C4-2B (cell line): ENCODE results near the gene FAM131C.

Experiments
- CTCF ChIP-seq: fragments of 450-650 bp; conservative IDR thresholded peaks from 2 replicates; pipeline ENCODE4 v1.5.1; 2017; ENCODE audit warnings: mild to moderate bottlenecking
- ZFX ChIP-seq: fragments of 450-650 bp; IDR thresholded peaks from 2 replicates; pipeline ENCODE4 v1.6.1; 2017

GRCh38 chr1:16063921-16064320 is 9.5 kb downstream of the FAM131C start:
- no peak for TF ChIP-seq CTCF
- no peak for TF ChIP-seq ZFX
